Measurements from ENCODE around the gene MEP1B. TPM values are rescaled to one million over a fixed set of nuclear protein-coding genes. Genes with fewer than 3 reads are reported as not detected.
A peak's percentile ranks its signal among the peaks of the same experiment; 100 is the strongest.
"Not testable (repeated sequence)": the region's sequence is repeated elsewhere in the genome, so short reads cannot be mapped to it uniquely, and the experiment has no call there.

Gene MEP1B
- total RNA-seq, 1 donor = not detected

- DNase-seq (ENCODE audit: low read depth in 2 of 3, low spot score in 2 of 3) = no peak
Measured at GRCh38 chr18:32208023-32208422, 18.2 kb downstream of the MEP1B start.

- DNase-seq (ENCODE audit: low read depth in 2 of 3, low spot score in 2 of 3) = no peak
Measured at GRCh38 chr18:32208577-32208976, 18.7 kb downstream of the MEP1B start.

- DNase-seq (ENCODE audit: low read depth in 2 of 3, low spot score in 2 of 3) = no peak
Measured at GRCh38 chr18:32209685-32210445, 20.0 kb downstream of the MEP1B start.

- DNase-seq (ENCODE audit: low read depth in 2 of 3, low spot score in 2 of 3) = no peak
Measured at GRCh38 chr18:32213693-32214092, 23.9 kb downstream of the MEP1B start.

- DNase-seq (ENCODE audit: low read depth in 2 of 3, low spot score in 2 of 3) = no peak
Measured at GRCh38 chr18:32216390-32216789, 26.6 kb downstream of the MEP1B start.

GRCh38 chr18:32219431-32220018 lies 29.7 kb downstream of the MEP1B start:
- DNase-seq (ENCODE audit: low read depth in 2 of 3, low spot score in 2 of 3) = no peak

GRCh38 chr18:32233348-32233747 lies 43.5 kb downstream of the MEP1B start:
- not testable (repeated sequence) for DNase-seq (ENCODE audit: low read depth in 2 of 3, low spot score in 2 of 3)

GRCh38 chr18:32237049-32237448 lies 47.2 kb downstream of the MEP1B start:
- DNase-seq (ENCODE audit: low read depth in 2 of 3, low spot score in 2 of 3) = no peak

- DNase-seq (ENCODE audit: low read depth in 2 of 3, low spot score in 2 of 3) = no peak
Measured at GRCh38 chr18:32238635-32239268, 48.9 kb downstream of the MEP1B start.

GRCh38 chr18:32242395-32242794 lies 52.6 kb downstream of the MEP1B start:
- DNase-seq (ENCODE audit: low read depth in 2 of 3, low spot score in 2 of 3) = no peak

GRCh38 chr18:32243358-32243757 lies 53.5 kb downstream of the MEP1B start:
- DNase-seq (ENCODE audit: low read depth in 2 of 3, low spot score in 2 of 3) = no peak

- no peak for DNase-seq (ENCODE audit: low read depth in 2 of 3, low spot score in 2 of 3)
Measured at GRCh38 chr18:32244881-32245280, 55.0 kb downstream of the MEP1B start.

- no peak for DNase-seq (ENCODE audit: low read depth in 2 of 3, low spot score in 2 of 3)
Measured at GRCh38 chr18:32249147-32249929, 59.5 kb downstream of the MEP1B start.

GRCh38 chr18:32251466-32251865 lies 61.6 kb downstream of the MEP1B start:
- DNase-seq (ENCODE audit: low read depth in 2 of 3, low spot score in 2 of 3) = peak in 2 of 3 donors; percentile 21 to 58

- peak in 1 of 3 donors; percentile 26 for DNase-seq (ENCODE audit: low read depth in 2 of 3, low spot score in 2 of 3)
Measured at GRCh38 chr18:32252141-32252860, 62.5 kb downstream of the MEP1B start.

- DNase-seq (ENCODE audit: low read depth in 2 of 3, low spot score in 2 of 3) = no peak
Measured at GRCh38 chr18:32255570-32255969, 65.7 kb downstream of the MEP1B start.

GRCh38 chr18:32257084-32257785 lies 67.4 kb downstream of the MEP1B start:
- DNase-seq (ENCODE audit: low read depth in 2 of 3, low spot score in 2 of 3) = peak in 2 of 3 donors; percentile 50 to 91

GRCh38 chr18:32258148-32258547 lies 68.3 kb downstream of the MEP1B start:
- no peak for DNase-seq (ENCODE audit: low read depth in 2 of 3, low spot score in 2 of 3)

- no peak for DNase-seq (ENCODE audit: low read depth in 2 of 3, low spot score in 2 of 3)
Measured at GRCh38 chr18:32258558-32259204, 68.8 kb downstream of the MEP1B start.

Data from hematopoietic multipotent progenitor cell (in vitro differentiated cells).